ENCODE results near the gene RPA3. TPM values are rescaled to one million over a fixed set of nuclear protein-coding genes. Genes with fewer than 3 reads are reported as not detected.

RPA3 gene
- 17.1 TPM for total RNA-seq

DNA sequence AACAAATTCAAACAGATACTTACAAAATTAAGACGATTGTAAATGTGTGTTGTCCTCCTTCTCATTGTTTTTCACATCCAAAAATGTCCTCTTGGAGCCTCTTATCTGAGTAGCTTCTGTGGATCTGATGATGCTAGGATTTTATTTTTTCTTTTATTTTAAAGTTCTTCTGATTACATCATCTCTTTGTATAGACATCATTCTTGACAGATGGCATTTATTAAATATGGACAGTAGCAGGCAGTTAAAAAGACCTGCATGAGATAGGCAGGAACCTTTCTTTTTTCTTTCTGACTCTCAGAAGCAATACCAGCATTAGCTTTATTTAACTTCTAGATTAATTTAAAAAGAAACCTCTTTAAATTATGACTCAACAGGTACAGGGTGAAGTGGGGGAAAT is at the start of gene RPA3:
TSS of gene RPA3 (minus strand) at position 116 of the 400 bp plus-strand sequence. CDS start 78,189 bp downstream, outside the sequence.
- no peak for FAIRE-seq
- no peak for DNase-seq (ENCODE audit: low spot score in 2 of 2)

- FAIRE-seq: no peak
- no peak for DNase-seq (ENCODE audit: low spot score in 2 of 2)
These were observed 48.3 kb upstream of the RPA3 start for GRCh38 chr7:7766671-7767070.

- FAIRE-seq: no peak
- no peak for DNase-seq (ENCODE audit: low spot score in 2 of 2)
These were observed 47.0 kb upstream of the RPA3 start for GRCh38 chr7:7765422-7765821.

DNA sequence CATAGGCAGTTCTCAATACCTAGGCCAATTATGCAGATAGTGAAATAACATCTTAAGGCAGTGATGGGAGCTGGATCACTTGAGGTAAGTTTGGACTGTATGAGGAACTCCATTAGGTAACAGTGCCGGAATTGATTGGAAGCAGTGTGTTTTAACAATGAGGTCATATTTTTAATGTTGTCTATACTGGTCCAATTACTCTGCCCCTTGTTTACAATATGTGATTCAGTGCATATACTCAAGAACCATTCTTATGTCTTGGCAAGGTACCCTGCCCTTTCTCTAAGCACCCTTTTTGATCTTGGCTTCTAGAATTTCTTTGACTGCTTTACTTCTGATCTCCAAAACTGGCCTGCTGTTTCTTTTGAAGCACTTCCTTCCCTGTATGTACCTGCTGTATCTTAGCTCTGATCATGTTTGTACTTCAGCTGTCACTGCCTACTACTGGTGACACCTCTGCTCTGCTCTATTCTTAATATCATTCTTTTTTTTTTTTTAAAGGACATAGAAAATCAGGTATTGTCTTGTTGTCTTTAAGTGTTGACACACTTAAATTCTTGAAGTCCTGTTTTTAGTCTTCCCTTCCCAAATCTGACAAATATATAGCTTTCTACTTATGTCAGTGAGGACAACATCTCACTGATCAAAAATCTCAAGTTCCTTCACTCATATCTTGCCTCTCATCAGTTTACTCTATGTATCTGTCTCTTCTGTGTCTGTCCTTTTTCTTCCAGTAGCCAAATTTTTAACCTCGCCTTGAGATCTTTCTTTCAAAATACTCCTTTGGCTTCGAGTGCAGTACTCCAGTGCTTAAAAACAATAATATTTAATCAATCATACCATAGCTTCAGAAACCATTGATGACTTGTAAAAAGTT is 46.4 kb upstream of the RPA3 start:
- DNase-seq (ENCODE audit: low spot score in 2 of 2) (no peak), FAIRE-seq (no peak)

- no peak for DNase-seq (ENCODE audit: low spot score in 2 of 2)
- no peak for FAIRE-seq
These were observed 43.8 kb upstream of the RPA3 start for GRCh38 chr7:7761974-7762779.

GRCh38 chr7:7761340-7761973 is 43.0 kb upstream of the RPA3 start:
- DNase-seq (ENCODE audit: low spot score in 2 of 2) (no peak), FAIRE-seq (peak; percentile 52)

DNA sequence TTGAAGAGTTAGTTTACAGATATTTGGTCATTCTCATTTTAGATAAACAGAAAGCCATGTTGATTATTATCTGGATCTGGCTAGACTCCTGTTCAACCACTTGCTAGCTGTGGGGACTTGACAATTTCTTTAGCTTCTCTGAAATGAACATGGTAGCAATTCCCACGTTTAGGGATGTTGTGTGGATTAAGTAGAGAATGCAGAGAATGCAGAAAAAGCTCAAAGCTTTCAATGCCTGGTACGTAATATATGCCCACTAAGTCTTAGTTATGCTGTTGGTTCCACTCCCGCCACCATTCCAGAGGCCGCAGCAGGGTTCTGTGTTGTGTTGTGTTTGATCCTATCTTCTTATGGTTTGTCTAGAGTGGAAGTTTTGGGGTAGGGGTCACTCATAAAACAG is 39.2 kb upstream of the RPA3 start:
- no peak for FAIRE-seq
- DNase-seq (ENCODE audit: low spot score in 2 of 2): no peak

- FAIRE-seq: no peak
These were observed 38.2 kb upstream of the RPA3 start for GRCh38 chr7:7756577-7756976.

DNA sequence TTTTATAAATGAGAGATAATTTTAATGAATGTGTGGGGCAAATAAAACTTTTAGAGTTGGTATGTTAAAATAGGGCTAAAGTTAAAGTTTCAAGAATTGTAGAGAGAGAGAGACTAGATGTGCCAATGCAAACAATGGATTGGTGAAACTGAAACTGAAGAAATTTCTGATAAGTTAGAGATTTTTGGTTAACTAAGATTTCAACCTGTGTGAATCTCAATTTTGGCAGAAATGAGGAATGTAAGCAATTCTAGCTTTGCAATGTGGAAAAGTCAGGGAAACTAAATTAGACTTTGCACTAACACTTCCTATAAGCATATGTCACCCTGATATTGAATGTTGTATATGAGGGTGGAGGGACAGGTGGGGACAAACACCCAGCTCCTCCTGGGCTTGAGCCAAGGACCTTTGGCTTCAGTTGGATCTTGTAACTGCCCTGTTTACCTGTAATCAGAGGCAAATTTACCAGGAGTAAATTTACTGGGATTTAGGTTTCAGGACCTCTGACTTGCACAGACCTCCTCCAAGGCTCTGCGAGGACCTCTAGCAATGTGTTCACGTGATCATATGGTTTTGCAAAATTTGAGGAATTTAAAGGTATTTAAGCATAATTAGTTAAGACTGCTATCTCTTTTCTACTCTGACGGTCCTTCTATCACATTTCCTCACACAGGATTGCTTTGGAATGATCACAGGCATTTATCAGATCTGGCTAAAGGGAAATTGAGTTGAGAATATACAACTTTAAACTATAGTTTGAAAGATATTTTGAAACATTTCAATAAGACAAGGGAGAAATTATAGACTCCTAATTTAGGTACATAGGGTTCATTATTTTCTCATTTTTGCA is 33.1 kb upstream of the RPA3 start:
- FAIRE-seq (no peak), DNase-seq (ENCODE audit: low spot score in 2 of 2) (no peak)

More at GRCh38 chr7:7756577-7756976, 38.2 kb upstream of the RPA3 start:
- DNase-seq (ENCODE audit: low spot score in 2 of 2): no peak

DNA sequence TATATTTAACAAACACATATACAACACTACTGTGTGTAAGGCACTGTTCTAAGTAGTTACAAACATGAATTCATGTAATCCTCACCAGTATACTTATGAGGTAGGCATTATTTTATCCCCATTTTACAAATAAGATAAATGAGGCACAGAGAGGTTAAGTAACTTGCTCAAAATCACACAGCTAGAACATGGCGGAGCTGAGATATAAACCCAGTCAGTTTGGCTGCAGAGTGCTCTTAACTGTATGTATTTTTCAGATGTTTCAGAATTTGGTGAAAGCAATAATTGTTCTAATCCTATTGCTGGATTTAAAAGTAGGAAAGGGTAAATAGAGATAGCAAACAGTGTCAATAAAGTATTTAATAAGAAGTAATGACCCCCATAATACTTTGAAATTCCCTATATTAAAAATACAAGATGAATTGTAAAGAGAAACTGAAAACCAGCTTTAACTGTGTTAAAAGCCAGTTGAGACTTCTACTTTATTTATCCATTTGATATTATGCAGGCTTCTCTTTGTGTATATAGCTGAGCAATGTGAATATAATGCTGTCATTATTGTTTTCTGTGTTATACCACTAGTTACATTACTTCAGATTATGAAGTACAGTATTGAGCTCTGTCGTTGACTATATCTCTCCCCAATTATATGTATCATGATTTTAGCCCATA is 32.3 kb upstream of the RPA3 start:
- DNase-seq (ENCODE audit: low spot score in 2 of 2): no peak
- FAIRE-seq: no peak

DNA sequence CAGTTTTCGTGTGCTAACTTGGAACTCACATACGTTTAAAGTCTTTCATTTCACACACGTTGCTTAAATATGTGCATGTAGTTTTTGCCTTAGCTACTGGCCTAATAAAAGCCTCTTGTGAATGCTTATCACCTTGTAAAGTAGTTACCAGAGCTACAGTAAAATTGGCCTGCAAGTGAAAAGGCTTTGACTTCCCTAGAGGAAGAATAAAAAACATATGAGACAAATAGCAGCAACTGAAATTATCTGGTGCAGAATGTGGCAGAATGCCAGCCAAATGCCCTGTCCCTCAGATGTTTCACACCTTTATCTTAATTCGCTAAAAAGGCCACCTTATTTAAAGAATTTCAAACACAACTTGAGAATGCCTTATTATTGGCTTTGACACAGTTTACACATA is 28.1 kb upstream of the RPA3 start:
- DNase-seq (ENCODE audit: low spot score in 2 of 2) (no peak), FAIRE-seq (no peak)

DNA sequence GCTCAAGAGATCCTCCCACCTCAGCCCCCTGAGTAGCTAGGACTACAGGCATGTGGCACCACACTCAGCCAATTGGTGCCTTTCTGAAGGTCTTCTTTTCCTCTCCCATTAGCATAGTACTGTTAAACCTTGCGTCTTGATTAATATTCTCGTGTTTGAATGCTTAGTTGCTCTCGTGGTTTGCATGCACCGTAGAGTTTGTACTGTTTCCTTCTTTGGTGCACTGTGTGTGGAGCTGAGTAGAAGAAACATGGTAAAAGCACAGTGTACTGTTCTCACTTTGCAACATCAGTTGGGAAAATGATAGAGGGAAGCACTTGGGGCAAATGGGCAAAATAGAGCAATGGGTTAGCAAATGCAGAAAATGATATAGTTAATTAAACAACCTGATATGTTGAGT is 27.6 kb upstream of the RPA3 start:
- DNase-seq (ENCODE audit: low spot score in 2 of 2) (no peak), FAIRE-seq (no peak)

DNA sequence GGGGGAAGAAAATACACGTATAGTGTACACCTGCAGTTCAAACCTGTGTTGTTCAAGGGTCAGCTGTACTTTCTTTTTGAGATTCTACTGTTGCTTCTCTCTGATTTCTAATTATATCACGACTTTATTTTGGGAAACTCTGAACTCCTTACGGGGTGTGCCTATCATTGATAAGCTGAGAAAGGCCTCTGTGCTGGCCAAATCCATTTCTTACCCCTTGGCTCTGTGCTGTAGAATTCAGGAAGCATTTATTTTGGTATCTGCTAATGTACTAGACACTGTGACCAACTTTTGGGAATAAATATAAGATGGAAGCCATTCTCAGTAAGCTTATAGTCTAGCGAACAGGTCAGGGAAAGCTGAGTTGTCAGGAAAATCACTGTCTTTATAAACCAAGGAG is 26.9 kb upstream of the RPA3 start:
- DNase-seq (ENCODE audit: low spot score in 2 of 2) (no peak), FAIRE-seq (no peak)

DNA sequence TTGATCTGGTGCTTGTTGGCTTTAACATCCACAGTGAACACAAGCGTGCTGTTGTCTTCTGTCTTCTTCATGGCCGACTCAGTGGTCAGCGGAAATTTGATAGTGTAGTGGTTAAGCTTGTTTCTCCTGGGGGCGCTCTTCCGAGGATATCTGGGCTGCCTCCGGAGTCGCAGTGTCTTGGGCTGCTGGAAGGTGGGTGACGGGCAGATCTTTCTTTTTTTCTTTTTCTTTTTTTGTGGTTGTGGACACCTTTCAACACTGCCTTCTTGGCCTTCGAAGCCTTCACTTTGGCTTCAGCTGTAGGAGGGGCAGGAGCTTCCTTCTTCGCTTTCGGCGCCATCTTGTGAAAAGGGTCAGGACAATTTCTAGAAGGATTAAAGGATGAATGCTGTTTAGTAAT is 23.8 kb upstream of the RPA3 start:
- DNase-seq (ENCODE audit: low spot score in 2 of 2) (no peak), FAIRE-seq (no peak)

DNA sequence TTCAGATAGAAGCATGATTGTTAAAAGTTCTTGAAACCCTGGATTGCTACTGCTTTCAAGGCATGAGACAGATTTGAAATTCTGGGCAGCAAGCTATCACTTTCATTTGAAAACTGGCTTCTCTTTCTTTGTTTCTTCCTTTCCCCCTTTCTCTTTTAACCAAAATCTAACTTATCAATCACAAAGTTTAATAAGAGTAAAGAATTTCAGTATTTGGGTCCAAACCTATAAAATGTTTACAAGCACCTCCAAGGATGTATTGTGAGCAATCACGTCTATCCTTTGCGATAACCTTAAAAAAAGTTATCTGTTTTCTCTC is 21.6 kb upstream of the RPA3 start:
- DNase-seq (ENCODE audit: low spot score in 2 of 2): no peak
- no peak for FAIRE-seq

GRCh38 chr7:7739204-7740036 is 21.0 kb upstream of the RPA3 start:
- DNase-seq (ENCODE audit: low spot score in 2 of 2) (no peak), FAIRE-seq (no peak)

DNA sequence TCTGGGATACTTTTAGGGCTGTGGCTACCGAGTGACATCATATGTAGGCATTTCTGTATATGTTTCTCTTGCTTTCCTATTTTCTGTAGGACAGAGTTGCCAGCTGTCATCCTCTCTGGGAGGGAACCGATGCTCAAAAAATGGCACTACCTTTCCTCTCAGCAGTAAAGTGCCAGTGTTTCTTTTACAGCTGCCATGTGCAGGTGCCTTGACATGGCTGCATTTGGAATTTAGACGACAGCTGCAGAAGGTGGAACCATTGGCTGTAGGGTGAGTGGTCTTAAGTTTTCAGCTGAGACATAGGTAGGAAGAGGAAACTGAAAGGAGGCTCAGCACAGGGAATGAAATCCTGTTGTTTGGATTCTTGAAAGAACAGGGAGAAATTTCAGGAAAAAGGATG is 20.2 kb upstream of the RPA3 start:
- no peak for FAIRE-seq
- no peak for DNase-seq (ENCODE audit: low spot score in 2 of 2)

- DNase-seq (ENCODE audit: low spot score in 2 of 2): no peak
- no peak for FAIRE-seq
These were observed 19.8 kb upstream of the RPA3 start for GRCh38 chr7:7738177-7738576.

DNA sequence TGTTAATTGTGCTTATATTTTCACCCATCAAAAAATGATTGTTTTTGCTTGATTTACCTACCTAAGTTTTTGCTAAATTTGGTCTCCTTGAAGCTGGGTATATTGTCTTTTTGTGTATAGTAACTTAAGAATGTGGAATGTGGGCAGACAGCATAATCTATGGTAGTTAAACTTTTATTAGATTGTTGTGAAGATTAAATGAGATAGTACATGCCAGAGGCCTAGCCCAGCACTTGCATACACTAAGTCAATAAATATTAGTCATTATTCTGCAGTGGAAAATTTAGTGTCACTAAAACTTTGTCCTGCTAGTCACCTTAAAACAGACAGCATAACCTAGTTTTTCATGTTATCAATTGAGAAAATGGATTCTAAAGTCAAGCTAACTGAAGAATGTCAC is 19.3 kb upstream of the RPA3 start:
- DNase-seq (ENCODE audit: low spot score in 2 of 2) (no peak), FAIRE-seq (no peak)

Measured in frontal cortex (tissue), 4 donors.